B cell (primary cell): ENCODE measurements around the gene PLPPR1. TPM values are rescaled to one million over a fixed set of nuclear protein-coding genes. Genes with fewer than 3 reads are reported as not detected.

Experiments used
- ATAC-seq: fragments of 200-7000 bp; cut with Tn5 transposase; one replicate; pipeline ENCODE4 v1.10.0; 2021; ENCODE audit warnings: low read depth, mild to moderate bottlenecking, moderate number of reproducible peaks, moderate library complexity
- CTCF ChIA-PET: fragments of 350-600 bp; sonication (Branson Sonifier 250); formaldehyde crosslinking; loops from one replicate; lab custom pipeline; 2021; ENCODE audit warnings: antibody characterized with exemption, inconsistent platforms; lab: Charles Lee
- POLR2A ChIA-PET: fragments of 350-600 bp; sonication (Branson Sonifier 250); formaldehyde crosslinking; loops from one replicate; lab custom pipeline; 2021; ENCODE audit warnings: antibody characterized with exemption; lab: Charles Lee
- DNase-seq: peaks from one replicate; pipeline ENCODE4 v3.0.0; 2013
- H2AFZ ChIP-seq: 2 replicates; pipeline ENCODE4 v1.6.1; 2012; ENCODE audit warnings: mild to moderate bottlenecking, low read depth, low read length; ENCODE audit not compliant: insufficient read depth, poor library complexity, severe bottlenecking
- H3K27ac ChIP-seq, 2 donors: 1 replicate in 1 of 2; 2 replicates in 1 of 2; pipeline ENCODE4 v1.5.1; 2012 to 2013; ENCODE audit warnings: low read length in 2 of 2, mild to moderate bottlenecking in 2 of 2, moderate library complexity in 1 of 2
- H3K27me3 ChIP-seq, 4 experiments: fragments of 200-600 bp in 1 of 4; sonication (generic) in 1 of 4; replicated peaks in 1 of 4; 1 replicate in 2 of 4; 2 replicates in 2 of 4; pipeline versions ENCODE4 v1.6.1 to v1.7.0; 2013 to 2016; ENCODE audit warnings: low read length in 3 of 4, mild to moderate bottlenecking in 2 of 4, mixed read lengths in 1 of 4, moderate library complexity in 1 of 4; ENCODE audit not compliant: insufficient read depth in 4 of 4, control insufficient read depth in 3 of 4; ENCODE audit errors: control extremely low read depth in 1 of 4
- H3K36me3 ChIP-seq, 2 experiments: replicated peaks in 1 of 2; 1 replicate in 1 of 2; 2 replicates in 1 of 2; pipeline versions ENCODE4 v1.6.1 to v1.7.1; 2013; ENCODE audit warnings: low read length in 1 of 2; ENCODE audit not compliant: insufficient read depth in 2 of 2, control insufficient read depth in 1 of 2; ENCODE audit errors: control extremely low read depth in 1 of 2, extremely low read depth in 1 of 2
- H3K4me1 ChIP-seq, 2 donors: fragments of 200-600 bp in 1 of 2; sonication (generic) in 1 of 2; 1 replicate in 1 of 2; 2 replicates in 1 of 2; pipeline versions ENCODE4 v1.5.1 to v1.6.1; 2013 to 2017; ENCODE audit warnings: low read length in 2 of 2; ENCODE audit not compliant: control insufficient read depth in 2 of 2, insufficient read depth in 2 of 2
- H3K4me2 ChIP-seq: replicated peaks from 2 replicates; pipeline ENCODE3; 2012; ENCODE audit warnings: mild to moderate bottlenecking, low read depth, low read length; ENCODE audit not compliant: poor library complexity, severe bottlenecking
- H3K4me3 ChIP-seq, 5 experiments: fragments of 200-600 bp in 1 of 5; sonication (generic) in 1 of 5; 1 replicate in 3 of 5; 2 replicates in 2 of 5; pipeline versions ENCODE4 v1.5.1 to v1.7.0; 2011 to 2016; ENCODE audit warnings: low read length in 4 of 5, mild to moderate bottlenecking in 4 of 5, low read depth in 2 of 5, control low read depth in 1 of 5, moderate library complexity in 1 of 5; ENCODE audit not compliant: insufficient read depth in 1 of 5; ENCODE audit errors: control extremely low read depth in 1 of 5, extremely low read depth in 1 of 5
- H3K79me2 ChIP-seq: fragments of 200-600 bp; sonication (generic); one replicate; pipeline ENCODE4 v1.6.0; 2016; ENCODE audit warnings: low read length; ENCODE audit not compliant: control insufficient read depth, insufficient read depth
- H3K9ac ChIP-seq: fragments of 200-600 bp; sonication (generic); 2 replicates; pipeline ENCODE4 v1.6.1; 2017; ENCODE audit warnings: mild to moderate bottlenecking, low read length, moderate library complexity
- H3K9me3 ChIP-seq, 3 donors: one replicate each; pipeline versions ENCODE4 v1.6.1 to v1.7.1; 2013; ENCODE audit warnings: low read length in 2 of 3; ENCODE audit not compliant: control insufficient read depth in 2 of 3, insufficient read depth in 1 of 3; ENCODE audit errors: control extremely low read depth in 1 of 3
- H4K20me1 ChIP-seq: 2 replicates; pipeline ENCODE4 v1.6.0; 2012; ENCODE audit warnings: mild to moderate bottlenecking, low read length; ENCODE audit not compliant: insufficient read depth, control insufficient read depth, poor library complexity, severe bottlenecking
- H3K27ac Mint-ChIP-seq: one replicate; pipeline ENCODE4 v1.8.0; 2021; ENCODE audit warnings: mixed read lengths
- H3K27me3 Mint-ChIP-seq: one replicate; pipeline ENCODE4 v1.8.0; 2021; ENCODE audit warnings: mixed read lengths
- H3K4me1 Mint-ChIP-seq: one replicate; pipeline ENCODE4 v1.8.0; 2021; ENCODE audit warnings: mixed read lengths
- H3K4me3 Mint-ChIP-seq: one replicate; pipeline ENCODE4 v1.8.0; 2021; ENCODE audit warnings: mixed read lengths
- H3K9me3 Mint-ChIP-seq: one replicate; pipeline ENCODE4 v1.8.0; 2022; ENCODE audit warnings: mixed read lengths; ENCODE audit not compliant: insufficient read depth
- EZH2 ChIP-seq: IDR thresholded peaks from 2 replicates; pipeline ENCODE4 v1.6.1; 2012; ENCODE audit warnings: borderline replicate concordance, low read depth, mild to moderate bottlenecking, moderate library complexity, low read length; ENCODE audit not compliant: insufficient read depth, poor library complexity, severe bottlenecking
- WGBS: methylation state at CpG from one replicate; pipeline ENCODE4 v1.1.5; 2013; ENCODE audit warnings: missing lambda C conversion rate; ENCODE audit not compliant: insufficient coverage; 5-methylcytosine and 5-hydroxymethylcytosine counted together
- intact Hi-C: fragments of 100-400 bp; cut with micrococcal nuclease; formaldehyde crosslinking; loops from one replicate; pipeline ENCODE4 v1.10.0; 2022
- polyA plus RNA-seq: library from polyadenylated mRNA; depleted of rRNA; stranded (reverse); fragments of >200 nt; gene quantifications from 2 replicates; pipeline ENCODE4 v1.2.3, GENCODE V29; 2012
- total RNA-seq, 2 donors: library from RNA; stranded (reverse); fragments of 120-200 nt in 1 of 2; gene quantifications; 1 replicate in 1 of 2; 2 replicates in 1 of 2; pipeline versions ENCODE4 v1.2.3 to v1.2.4, GENCODE V29; 2013 to 2022
- TF ChIP-seq, protein P1 (sequence below): fragments of 200-600 bp; IDR thresholded peaks from one replicate; pipeline ENCODE4 v1.8.0; 2022; ENCODE audit warnings: antibody characterized with exemption, mild to moderate bottlenecking

Gene PLPPR1
- total and polyA plus RNA-seq, 2 donors (not counting 1 experiment from before 2014, with no cell fraction given) = not detected

DNA sequence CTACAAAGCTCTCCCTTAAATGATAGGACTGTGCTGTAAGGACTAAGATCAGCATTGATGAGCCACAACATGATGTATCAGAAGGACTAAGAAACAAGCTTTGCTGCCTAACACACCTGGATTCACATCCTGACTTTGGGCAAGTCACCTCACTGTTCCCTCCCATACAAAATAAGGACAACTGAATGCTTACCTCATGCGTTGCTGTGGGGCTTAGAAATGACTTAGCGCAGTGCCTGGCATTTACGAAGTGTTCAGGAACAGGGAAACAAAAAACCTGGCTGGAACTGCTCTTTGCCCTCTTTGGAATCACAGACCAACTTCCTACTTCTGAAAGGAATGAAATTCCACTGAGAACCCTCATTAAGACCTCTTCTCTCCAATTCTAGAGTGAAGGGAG, 242.6 kb downstream of the PLPPR1 start:
- H4K20me1 ChIP-seq = no peaks in the 10 kb centered on the region
- 86% methylated on average over 3 of the region's 3 CpGs for WGBS
- CTCF ChIA-PET = no interaction called here
- Mint-ChIP-seq H3K4me3 (no peak overlapping the region), H3K27me3 (peaks cover 7% of the 10 kb centered on the region), H3K27ac (no peak overlapping the region), H3K4me1 (peaks cover 23% of the 10 kb centered on the region), H3K9me3 (no peaks in the 10 kb centered on the region)
- H3K4me1 ChIP-seq = peaks cover 7 to 14% of the 10 kb centered on the region in 2 donors
- DNase-seq (no peak), ATAC-seq (no peak)
- H3K4me3 ChIP-seq = no peak overlapping the region
- no peak overlapping the region for H3K4me2 ChIP-seq
- no peaks in the 10 kb centered on the region for H3K79me2 ChIP-seq
- POLR2A ChIA-PET = no interaction called here
- intact Hi-C loops = no loop called here
- H2AFZ ChIP-seq = no peak overlapping the region
- H3K27me3 ChIP-seq = no peaks in the 10 kb centered on the region
- no peak overlapping the region for H3K9ac ChIP-seq
- no peak for TF ChIP-seq EZH2
- TF ChIP-seq, protein P1, sequence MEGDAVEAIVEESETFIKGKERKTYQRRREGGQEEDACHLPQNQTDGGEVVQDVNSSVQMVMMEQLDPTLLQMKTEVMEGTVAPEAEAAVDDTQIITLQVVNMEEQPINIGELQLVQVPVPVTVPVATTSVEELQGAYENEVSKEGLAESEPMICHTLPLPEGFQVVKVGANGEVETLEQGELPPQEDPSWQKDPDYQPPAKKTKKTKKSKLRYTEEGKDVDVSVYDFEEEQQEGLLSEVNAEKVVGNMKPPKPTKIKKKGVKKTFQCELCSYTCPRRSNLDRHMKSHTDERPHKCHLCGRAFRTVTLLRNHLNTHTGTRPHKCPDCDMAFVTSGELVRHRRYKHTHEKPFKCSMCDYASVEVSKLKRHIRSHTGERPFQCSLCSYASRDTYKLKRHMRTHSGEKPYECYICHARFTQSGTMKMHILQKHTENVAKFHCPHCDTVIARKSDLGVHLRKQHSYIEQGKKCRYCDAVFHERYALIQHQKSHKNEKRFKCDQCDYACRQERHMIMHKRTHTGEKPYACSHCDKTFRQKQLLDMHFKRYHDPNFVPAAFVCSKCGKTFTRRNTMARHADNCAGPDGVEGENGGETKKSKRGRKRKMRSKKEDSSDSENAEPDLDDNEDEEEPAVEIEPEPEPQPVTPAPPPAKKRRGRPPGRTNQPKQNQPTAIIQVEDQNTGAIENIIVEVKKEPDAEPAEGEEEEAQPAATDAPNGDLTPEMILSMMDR = no peak
- H3K27ac ChIP-seq = no peak overlapping the region
- H3K36me3 ChIP-seq = no peaks in the 10 kb centered on the region
- no peaks in the 10 kb centered on the region for H3K9me3 ChIP-seq

DNA sequence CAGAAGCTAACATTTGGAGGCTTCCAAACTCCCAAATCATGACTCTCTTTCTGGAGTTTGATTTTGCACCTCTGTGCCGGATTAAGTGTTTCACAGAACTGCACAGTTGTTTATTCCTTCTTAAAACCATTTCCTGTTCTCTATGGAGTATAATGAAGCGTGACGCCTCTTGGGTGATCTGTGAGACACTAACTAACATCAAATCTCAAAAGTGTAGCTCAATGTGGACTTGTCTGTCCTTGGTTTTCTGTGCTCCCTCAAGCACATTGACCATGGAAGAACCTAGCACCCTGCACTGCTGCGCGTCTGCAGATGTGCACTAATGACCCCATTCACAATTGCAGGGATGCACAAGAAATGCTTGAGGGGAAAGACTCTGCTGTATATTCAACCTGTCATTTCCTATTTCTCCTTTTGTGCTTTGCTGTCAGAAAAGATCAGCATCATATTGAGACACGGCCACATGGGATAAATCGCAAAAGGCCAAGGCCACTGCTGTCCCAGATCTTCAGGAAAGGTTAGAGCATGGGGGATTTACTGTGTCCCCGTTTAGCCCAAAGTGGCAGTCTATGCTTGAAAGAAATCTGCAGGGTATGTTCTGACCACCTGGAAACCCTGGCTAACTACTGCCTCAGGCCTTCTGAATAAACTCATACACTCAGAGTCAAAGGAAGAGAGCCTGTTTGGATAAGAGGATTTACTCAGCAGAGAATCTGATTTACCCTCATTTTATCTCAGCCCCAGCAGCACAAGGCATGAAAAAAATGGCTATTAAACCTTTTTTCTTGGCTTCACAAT, 246.6 kb downstream of the PLPPR1 start:
- ChIA-PET POLR2A (no interaction called here), CTCF (no interaction called here)
- Histone ChIP-seq H2AFZ (no peak overlapping the region), H3K79me2 (no peaks in the 10 kb centered on the region), H3K27ac (no peak overlapping the region), H4K20me1 (no peaks in the 10 kb centered on the region), H3K4me2 (no peak overlapping the region), H3K4me3 (no peak overlapping the region), H3K36me3 (no peaks in the 10 kb centered on the region), H3K27me3 (peaks cover 0 to 7% (median 0%) of the 10 kb centered on the region in 4 experiments), H3K9me3 (no peaks in the 10 kb centered on the region), H3K4me1 (peaks cover 7 to 14% of the 10 kb centered on the region in 2 donors), H3K9ac (no peak overlapping the region)
- 68% methylated on average over 6 of the region's 8 CpGs for WGBS
- H3K4me3 Mint-ChIP-seq = peak overlapping the region; percentile 41
- no peak overlapping the region for H3K27ac Mint-ChIP-seq
- no peaks in the 10 kb centered on the region for H3K9me3 Mint-ChIP-seq
- TF ChIP-seq, protein P1 = no peak
- TF ChIP-seq EZH2 = no peak
- DNase-seq (no peak), ATAC-seq (no peak)
- H3K27me3 Mint-ChIP-seq = peaks cover 17% of the 10 kb centered on the region
- H3K4me1 Mint-ChIP-seq = peaks cover 17% of the 10 kb centered on the region
- intact Hi-C loops = no loop called here
